Small intestine (tissue), 7 donors: ENCODE results near the gene PXT1. TPM values are rescaled to one million over a fixed set of nuclear protein-coding genes. Genes with fewer than 3 reads are reported as not detected.
"Not testable (repeated sequence)": the region's sequence is repeated elsewhere in the genome, so short reads cannot be mapped to it uniquely, and the experiment has no call there.

Experiments
- DNase-seq, 2 donors: peaks; one replicate each; pipeline versions ENCODE4 v3.0.0 to v3.0.0-alpha.2; 2013
- FAIRE-seq: peaks from 2 replicates; lab custom pipeline; 2012; peaks lifted over from hg19 to GRCh38; lab: Jason Lieb, UNC
- H3K27ac ChIP-seq, 3 donors: one replicate each; pipeline ENCODE4 v1.5.1; 2013; ENCODE audit warnings: low read length in 2 of 3, mild to moderate bottlenecking in 2 of 3, control low read depth in 1 of 3, inconsistent platforms in 1 of 3, low read depth in 1 of 3, moderate library complexity in 1 of 3
- H3K27me3 ChIP-seq, 3 donors: one replicate each; pipeline ENCODE4 v1.6.1; 2013; ENCODE audit warnings: low read length in 3 of 3, inconsistent platforms in 1 of 3; ENCODE audit not compliant: control insufficient read depth in 3 of 3, insufficient read depth in 3 of 3
- H3K36me3 ChIP-seq, 3 donors: one replicate each; pipeline ENCODE4 v1.6.1; 2013; ENCODE audit warnings: low read length in 3 of 3, inconsistent platforms in 1 of 3, low read depth in 1 of 3, mild to moderate bottlenecking in 1 of 3, moderate library complexity in 1 of 3; ENCODE audit not compliant: control insufficient read depth in 3 of 3, insufficient read depth in 2 of 3
- H3K4me1 ChIP-seq, 3 donors: one replicate each; pipeline ENCODE4 v1.6.1; 2013; ENCODE audit warnings: low read length in 2 of 3, inconsistent platforms in 1 of 3, low read depth in 1 of 3, mild to moderate bottlenecking in 1 of 3, moderate library complexity in 1 of 3; ENCODE audit not compliant: control insufficient read depth in 3 of 3, insufficient read depth in 2 of 3
- H3K4me3 ChIP-seq, 3 donors: one replicate each; pipeline ENCODE4 v1.5.1; 2013; ENCODE audit warnings: low read length in 3 of 3, control low read depth in 1 of 3, inconsistent platforms in 1 of 3, low read depth in 1 of 3, mild to moderate bottlenecking in 1 of 3, moderate library complexity in 1 of 3
- H3K9me3 ChIP-seq, 2 donors: one replicate each; pipeline ENCODE4 v1.6.1; 2013; ENCODE audit warnings: low read depth in 1 of 2, low read length in 1 of 2; ENCODE audit not compliant: control insufficient read depth in 2 of 2, insufficient read depth in 1 of 2
- WGBS, 3 donors: extraction: QIAGEN DNeasy Blood & Tissue Kit; methylation state at CpG; one replicate each; pipeline ENCODE4 v1.1.7; 2013; 5-methylcytosine and 5-hydroxymethylcytosine counted together
- polyA plus RNA-seq, 4 donors: library from polyadenylated mRNA; stranded (reverse) in 3 of 4; unstranded in 1 of 4; fragments of 200-250 nt in 3 of 4; fragments of 120-200 nt in 1 of 4; gene quantifications; one replicate each; pipeline versions ENCODE4 v1.2.1 to v1.2.3, GENCODE V29; 2013
- donor health status: healthy with polysubstance abuse.
- donor health status: control.
- donor health status: control.
- donor health status: Bipolar disorder and iron deficiency.
- donor health status: healthy.

PXT1 gene
- polyA plus RNA-seq, 4 donors: 0.10 TPM; not detected in 3

- Histone ChIP-seq H3K4me1 (peaks cover 0 to 7% (median 0%) of the 10 kb centered on the region in 3 donors), H3K9me3 (no peaks in the 10 kb centered on the region), H3K27ac (peak overlapping the region; percentile 38 to 85 (median 70)), H3K36me3 (no peaks in the 10 kb centered on the region), H3K4me3 (peak overlapping the region; percentile 13 to 55 (median 52)), H3K27me3 (no peaks in the 10 kb centered on the region)
- FAIRE-seq (no peak), DNase-seq (no peak)
- WGBS, 3 donors: 9 to 16% (median 10%) methylated on average over 4 of the region's 4 CpGs
These were observed 19.9 kb downstream of the PXT1 start for GRCh38 chr6:36422714-36423100.

- FAIRE-seq (no peak), DNase-seq (no peak)
- Histone ChIP-seq H3K9me3 (no peaks in the 10 kb centered on the region), H3K36me3 (no peaks in the 10 kb centered on the region), H3K4me1 (peaks cover 0 to 7% (median 0%) of the 10 kb centered on the region in 3 donors), H3K27ac (no peak overlapping the region), H3K4me3 (no peak overlapping the region), H3K27me3 (no peaks in the 10 kb centered on the region)
- 79 to 88% (median 86%) methylated on average over 1 of the region's 1 CpG for WGBS, 3 donors
These were observed 23.3 kb downstream of the PXT1 start for GRCh38 chr6:36419310-36419709.

GRCh38 chr6:36418558-36418957 lies 24.1 kb downstream of the PXT1 start:
- Histone ChIP-seq H3K36me3 (no peaks in the 10 kb centered on the region), H3K27me3 (no peaks in the 10 kb centered on the region), H3K27ac (no peak overlapping the region), H3K9me3 (peaks cover 0 to 2% of the 10 kb centered on the region in 2 donors), H3K4me3 (no peak overlapping the region), H3K4me1 (peaks cover 0 to 9% (median 0%) of the 10 kb centered on the region in 3 donors)
- DNase-seq: no peak
- no peak for FAIRE-seq
- 43 to 63% (median 48%) methylated on average over 3 of the region's 3 CpGs for WGBS, 3 donors

DNA sequence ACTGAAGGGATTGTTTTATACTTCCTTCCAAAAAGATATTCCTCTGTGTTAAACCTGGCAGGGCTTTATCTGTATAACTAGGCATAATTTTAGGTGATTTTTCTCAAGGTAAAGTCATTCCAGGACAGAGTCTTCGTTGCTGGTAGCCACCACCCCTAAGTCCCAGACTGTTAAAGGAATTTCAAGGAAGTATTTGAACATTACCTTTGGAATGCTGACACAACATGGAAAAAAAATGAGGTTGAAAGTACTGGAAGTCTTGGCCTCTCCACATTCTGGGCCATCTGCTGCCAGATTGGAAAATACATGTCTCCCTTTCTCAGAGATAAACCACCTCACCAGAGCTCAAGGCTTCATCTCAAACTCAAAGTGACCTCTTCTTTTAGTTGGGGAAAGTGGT lies 28.2 kb downstream of the PXT1 start:
- 0 to 45% (median 14%) methylated on average over 1 of the region's 1 CpG for WGBS, 3 donors
- Histone ChIP-seq H3K36me3 (no peaks in the 10 kb centered on the region), H3K4me3 (no peak overlapping the region), H3K9me3 (peaks cover 0 to 3% of the 10 kb centered on the region in 2 donors), H3K4me1 (peaks cover 0 to 2% (median 0%) of the 10 kb centered on the region in 3 donors), H3K27me3 (no peaks in the 10 kb centered on the region), H3K27ac (peak overlapping the region in 1 of 3 donors; percentile 32)
- no peak for FAIRE-seq
- peak; percentile 43 to 53 for DNase-seq

- H3K4me3 ChIP-seq: no peak overlapping the region
- H3K27me3 ChIP-seq: peaks cover 0 to 2% (median 0%) of the 10 kb centered on the region in 3 donors
- FAIRE-seq (no peak), DNase-seq (no peak)
- H3K4me1 ChIP-seq: peaks cover 0 to 2% (median 0%) of the 10 kb centered on the region in 3 donors
- no peaks in the 10 kb centered on the region for H3K36me3 ChIP-seq
- H3K27ac ChIP-seq: peak overlapping the region in 1 of 3 donors; percentile 32
- H3K9me3 ChIP-seq: peaks cover 0 to 3% of the 10 kb centered on the region in 2 donors
- 90 to 94% (median 93%) methylated on average over 4 of the region's 4 CpGs for WGBS, 3 donors
These were observed 28.9 kb downstream of the PXT1 start for GRCh38 chr6:36413489-36414480.

- FAIRE-seq, H3K4me3 ChIP-seq, H3K27ac ChIP-seq, H3K36me3 ChIP-seq, H3K27me3 ChIP-seq, H3K4me1 ChIP-seq, H3K9me3 ChIP-seq, DNase-seq: not testable (repeated sequence)
- 73 to 85% (median 79%) methylated on average over 5 of the region's 5 CpGs for WGBS, 3 donors
These were observed 32.9 kb downstream of the PXT1 start for GRCh38 chr6:36409718-36410117.

DNA sequence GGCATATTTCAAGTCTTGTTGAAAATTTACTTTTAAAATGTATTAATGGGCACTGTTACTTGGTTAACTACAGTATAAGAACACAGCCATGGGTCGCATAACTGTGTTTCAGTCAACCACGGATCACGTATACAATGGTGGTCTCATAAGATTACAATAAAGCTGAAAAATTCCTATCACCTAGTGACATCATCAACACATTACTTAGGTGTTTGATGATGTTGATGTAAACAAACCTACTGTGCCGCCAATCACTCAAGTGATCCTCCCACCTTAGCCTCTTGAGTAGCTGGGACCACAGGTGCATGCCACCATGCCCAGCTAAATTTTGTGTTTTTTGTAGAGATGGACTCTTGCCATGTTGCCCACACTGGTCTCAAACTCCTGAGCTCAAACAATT lies 38.5 kb downstream of the PXT1 start:
- Histone ChIP-seq H3K27me3 (peaks cover 0 to under 1% (median 0%) of the 10 kb centered on the region in 3 donors), H3K4me3 (no peak overlapping the region), H3K27ac (no peak overlapping the region), H3K9me3 (peaks cover 0 to 4% of the 10 kb centered on the region in 2 donors), H3K36me3 (no peaks in the 10 kb centered on the region), H3K4me1 (no peaks in the 10 kb centered on the region)
- DNase-seq: no peak
- FAIRE-seq: no peak
- WGBS, 3 donors: 95 to 96% (median 96%) methylated on average over 4 of the region's 4 CpGs

GRCh38 chr6:36402481-36402880 lies 40.2 kb downstream of the PXT1 start:
- no peak for DNase-seq
- no peak overlapping the region for H3K4me3 ChIP-seq
- 67 to 81% (median 72%) methylated on average over 3 of the region's 3 CpGs for WGBS, 3 donors

More at GRCh38 chr6:36402481-36402880, 40.2 kb downstream of the PXT1 start:
- H3K4me1 ChIP-seq: no peaks in the 10 kb centered on the region
- H3K9me3 ChIP-seq: peaks cover 0 to 4% of the 10 kb centered on the region in 2 donors
- no peak for FAIRE-seq
- no peaks in the 10 kb centered on the region for H3K36me3 ChIP-seq
- no peaks in the 10 kb centered on the region for H3K27me3 ChIP-seq
- no peak overlapping the region for H3K27ac ChIP-seq
